ENCODE data around the gene SNRNP40.

The SNRNP40 gene

GRCh38 chr1:31261916-31262315 is 34.7 kb downstream of the SNRNP40 start:
- TF ChIP-seq POLR2A (IDR thresholded peaks at IDR 0.05; ENCODE audit: low read depth, low read length): no peak
- FAIRE-seq (no peak), DNase-seq (ENCODE audit: insufficient read length, low spot score) (no peak)

DNA sequence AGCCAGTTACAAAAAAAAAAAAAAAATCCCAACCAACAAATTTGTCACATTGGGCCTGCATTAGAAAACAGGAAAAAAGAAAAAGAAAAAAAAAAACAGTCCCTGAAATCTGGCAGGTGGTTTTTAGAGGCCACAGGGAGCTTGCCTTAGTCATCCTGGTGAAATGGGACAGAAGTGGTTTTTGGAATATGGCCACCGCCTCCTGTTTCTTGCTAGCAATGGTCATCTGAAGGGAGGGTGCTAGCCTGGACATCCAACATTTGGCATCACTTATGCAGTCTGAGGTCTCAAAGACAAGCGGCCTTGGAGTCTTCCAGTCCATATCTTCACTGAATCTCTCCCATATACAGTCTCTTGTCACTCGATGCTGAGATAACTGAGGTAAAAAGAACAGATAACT is 36.8 kb downstream of the SNRNP40 start:
- no peak for TF ChIP-seq POLR2A (IDR thresholded peaks at IDR 0.05; ENCODE audit: low read depth, low read length)
- DNase-seq (ENCODE audit: insufficient read length, low spot score) (no peak), FAIRE-seq (no peak)

DNA sequence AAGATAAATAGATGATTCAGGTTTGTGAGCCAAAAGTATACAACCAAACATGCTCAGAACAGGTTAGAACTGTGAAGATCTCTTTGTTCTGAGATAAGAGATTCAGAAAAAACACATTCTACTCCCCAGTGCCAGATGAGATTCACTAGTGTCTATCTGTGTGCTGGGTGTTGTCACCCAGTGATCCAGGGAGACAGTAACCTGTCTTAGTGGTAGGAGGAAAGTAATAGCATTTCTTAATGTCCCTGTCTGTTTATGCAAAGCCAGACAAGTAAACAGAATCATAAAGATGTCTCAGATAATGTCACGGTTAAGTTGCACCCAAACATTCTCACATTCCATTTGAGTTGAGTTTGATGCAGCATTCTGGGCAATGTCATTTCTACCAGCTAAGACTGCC is 38.0 kb downstream of the SNRNP40 start:
- no peak for FAIRE-seq
- no peak for DNase-seq (ENCODE audit: insufficient read length, low spot score)
- no peak for TF ChIP-seq POLR2A (IDR thresholded peaks at IDR 0.05; ENCODE audit: low read depth, low read length)

DNA sequence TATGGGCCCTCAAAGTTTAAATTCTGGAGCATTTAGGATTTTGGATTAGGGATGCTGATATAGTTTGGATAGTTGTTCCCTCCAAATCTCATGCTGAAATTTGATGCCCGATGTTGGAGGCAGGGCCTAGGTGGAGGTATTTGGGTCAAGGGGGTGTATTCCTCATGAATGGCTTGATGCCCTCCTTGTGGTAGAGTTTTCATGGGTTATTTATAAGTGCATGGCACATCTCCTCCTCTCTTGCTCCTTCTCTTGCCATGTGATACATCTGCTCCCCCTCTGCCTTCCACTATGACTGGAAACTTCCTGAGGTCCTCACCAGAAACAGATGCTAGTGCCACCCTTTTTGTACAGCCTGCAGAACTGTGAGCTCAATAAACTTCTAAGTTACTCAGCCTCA is 39.4 kb downstream of the SNRNP40 start:
- no peak for TF ChIP-seq POLR2A (IDR thresholded peaks at IDR 0.05; ENCODE audit: low read depth, low read length)
- no peak for FAIRE-seq
- no peak for DNase-seq (ENCODE audit: insufficient read length, low spot score)

DNA sequence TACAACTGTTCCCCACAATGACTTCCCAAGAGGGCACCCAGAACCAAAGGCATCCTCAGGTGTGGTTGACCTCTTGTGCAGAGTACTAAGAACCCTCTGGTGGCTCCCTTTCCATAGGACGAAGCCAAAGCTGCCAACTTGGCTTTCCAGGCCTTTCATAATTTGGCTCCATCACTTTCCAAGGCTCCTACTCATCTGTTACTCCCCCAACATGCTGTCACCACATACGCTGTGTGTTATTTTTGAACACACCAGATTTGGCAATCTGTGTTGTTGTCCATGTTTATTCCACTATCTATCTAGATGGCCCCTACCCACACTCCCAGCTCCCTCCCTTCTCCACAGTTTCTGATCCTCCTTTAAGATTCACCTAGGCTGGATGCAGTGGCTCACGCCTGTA is 46.7 kb downstream of the SNRNP40 start:
- no peak for TF ChIP-seq POLR2A (IDR thresholded peaks at IDR 0.05; ENCODE audit: low read depth, low read length)
- DNase-seq (ENCODE audit: insufficient read length, low spot score): no peak
- FAIRE-seq: no peak

- DNase-seq (ENCODE audit: insufficient read length, low spot score) (no peak), FAIRE-seq (no peak)
- TF ChIP-seq POLR2A (IDR thresholded peaks at IDR 0.05; ENCODE audit: low read depth, low read length): no peak
These were observed 48.3 kb downstream of the SNRNP40 start for GRCh38 chr1:31248276-31248675.

- no peak for TF ChIP-seq POLR2A (IDR thresholded peaks at IDR 0.05; ENCODE audit: low read depth, low read length)
- no peak for FAIRE-seq
- DNase-seq (ENCODE audit: insufficient read length, low spot score): no peak
These were observed 52.3 kb downstream of the SNRNP40 start for GRCh38 chr1:31244326-31244725.

DNA sequence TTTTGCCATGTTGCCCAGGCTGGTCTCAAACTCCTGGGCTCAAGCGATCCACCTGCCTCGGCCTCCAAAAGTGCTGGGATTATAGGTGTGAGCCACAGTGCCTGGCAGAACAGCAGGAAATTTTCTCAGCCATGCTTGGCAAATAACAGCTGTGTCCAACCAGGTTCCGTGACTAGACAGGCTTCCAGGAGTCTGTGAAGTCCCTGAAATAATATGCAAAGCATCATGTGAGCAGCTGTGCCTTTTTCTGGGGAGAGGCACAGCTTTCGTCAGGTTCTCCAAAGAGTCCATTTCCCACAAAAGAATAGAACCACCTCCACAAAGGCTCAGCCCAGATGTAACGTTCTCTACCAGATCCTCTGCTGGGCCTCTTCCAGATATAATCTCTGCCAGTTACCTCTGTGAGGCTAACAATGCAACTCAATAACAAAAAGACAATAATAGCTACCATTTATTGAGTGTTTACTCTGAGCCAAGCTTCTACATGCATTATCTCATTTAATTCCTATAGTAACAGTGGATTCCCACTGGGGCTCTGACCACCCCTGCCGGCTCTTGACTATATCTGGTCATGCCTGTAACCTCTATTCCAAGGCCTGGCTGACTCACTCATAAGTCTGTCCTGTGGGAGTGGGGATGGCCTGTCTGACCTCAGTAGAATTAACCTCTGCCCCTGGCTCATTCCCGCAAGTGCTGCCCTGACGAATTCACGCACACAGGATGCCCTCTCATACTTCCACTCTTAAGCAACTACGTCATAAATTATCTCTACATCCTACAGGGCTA is 52.9 kb downstream of the SNRNP40 start:
- DNase-seq (ENCODE audit: insufficient read length, low spot score): peak; percentile 64
- FAIRE-seq: no peak
- TF ChIP-seq POLR2A (IDR thresholded peaks at IDR 0.05; ENCODE audit: low read depth, low read length): no peak

DNA sequence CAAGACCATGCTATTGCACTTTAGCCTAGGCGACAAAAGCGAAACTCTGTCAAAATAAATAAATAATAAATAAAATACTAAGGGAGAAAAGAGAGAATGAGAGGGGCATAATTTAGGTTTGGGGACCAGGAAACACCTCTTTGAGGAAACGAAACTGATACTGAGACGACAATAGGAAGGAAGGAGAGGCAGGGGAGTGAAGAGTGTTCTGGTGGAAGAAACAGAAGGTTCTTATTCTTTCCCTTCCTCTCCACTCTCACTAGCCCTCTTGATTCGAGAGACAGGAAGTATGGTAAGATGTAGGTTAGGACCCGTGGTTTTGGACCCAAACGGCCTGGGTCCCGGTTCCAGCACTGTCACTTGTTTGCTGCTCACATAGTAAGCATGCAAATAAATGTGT is 55.3 kb downstream of the SNRNP40 start:
- FAIRE-seq (no peak), DNase-seq (ENCODE audit: insufficient read length, low spot score) (no peak)
- TF ChIP-seq POLR2A (IDR thresholded peaks at IDR 0.05; ENCODE audit: low read depth, low read length): no peak

DNA sequence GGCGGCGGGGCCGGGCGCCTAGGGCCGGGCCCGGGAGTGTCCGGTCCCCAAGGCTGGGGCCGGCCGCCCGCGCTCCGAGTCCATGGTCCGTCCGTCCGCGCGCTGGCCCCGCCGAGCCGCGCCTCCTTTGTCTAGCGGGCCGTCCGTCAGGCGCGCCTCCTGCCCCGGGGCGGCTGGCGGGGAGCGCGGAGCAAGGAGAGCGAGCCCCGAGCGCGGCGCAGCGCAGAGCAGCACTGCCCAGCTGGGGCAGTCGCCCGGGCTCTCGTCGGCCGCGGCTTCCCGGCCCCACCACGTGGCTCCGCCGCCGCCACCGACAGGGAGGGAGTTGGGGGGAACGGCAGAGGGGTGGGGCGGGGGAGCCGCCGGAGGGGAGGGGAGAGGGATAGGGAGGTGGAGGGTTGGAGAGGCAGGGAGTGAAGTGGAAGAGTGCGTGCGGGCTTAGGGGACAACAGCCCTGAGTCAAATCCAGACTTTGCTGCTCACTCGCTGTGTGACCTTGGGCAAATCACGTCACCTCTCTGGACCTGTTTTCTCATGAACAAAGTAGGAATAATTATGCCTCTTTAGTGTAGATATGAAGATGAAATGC is 56.8 kb downstream of the SNRNP40 start, which contains the start of gene NKAIN1:
Gene NKAIN1, minus strand, starts transcription at position 235 of the 589 bp plus-strand sequence. CDS start 340 bp downstream, outside the sequence.
- FAIRE-seq (no peak), DNase-seq (ENCODE audit: insufficient read length, low spot score) (no peak)
- TF ChIP-seq POLR2A (IDR thresholded peaks at IDR 0.05; ENCODE audit: low read depth, low read length): no peak

DNA sequence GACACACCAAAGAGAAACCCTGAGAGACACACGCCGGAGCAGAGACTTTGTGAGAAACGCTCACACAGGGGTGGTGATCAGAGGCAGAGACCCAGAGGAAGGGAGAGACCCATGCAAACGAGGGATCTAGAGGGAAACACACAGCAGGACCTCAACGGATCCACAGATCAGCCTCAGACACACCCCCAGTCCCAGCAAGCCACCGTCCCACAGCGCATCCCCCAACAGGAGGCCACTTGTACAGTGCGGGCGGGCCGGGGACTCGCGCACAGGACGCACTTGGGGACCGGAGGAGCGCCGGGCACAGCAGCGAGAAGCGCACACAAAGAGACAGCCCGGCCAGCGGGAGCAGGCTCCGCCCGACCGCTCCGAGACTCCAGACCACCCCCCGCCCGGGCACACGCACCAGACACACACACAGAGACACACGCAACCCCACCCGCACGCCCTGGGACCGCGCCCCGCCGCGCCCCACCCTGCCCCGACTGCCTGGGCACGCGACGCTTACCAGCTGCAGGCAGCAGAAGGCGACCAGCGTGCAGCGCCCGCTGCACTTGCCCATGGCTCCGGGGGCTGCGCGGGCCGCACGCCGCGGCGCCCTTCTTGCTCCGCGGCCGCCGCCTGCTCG is 57.5 kb downstream of the SNRNP40 start:
- FAIRE-seq: no peak
- no peak for TF ChIP-seq POLR2A (IDR thresholded peaks at IDR 0.05; ENCODE audit: low read depth, low read length)
- no peak for DNase-seq (ENCODE audit: insufficient read length, low spot score)

DNA sequence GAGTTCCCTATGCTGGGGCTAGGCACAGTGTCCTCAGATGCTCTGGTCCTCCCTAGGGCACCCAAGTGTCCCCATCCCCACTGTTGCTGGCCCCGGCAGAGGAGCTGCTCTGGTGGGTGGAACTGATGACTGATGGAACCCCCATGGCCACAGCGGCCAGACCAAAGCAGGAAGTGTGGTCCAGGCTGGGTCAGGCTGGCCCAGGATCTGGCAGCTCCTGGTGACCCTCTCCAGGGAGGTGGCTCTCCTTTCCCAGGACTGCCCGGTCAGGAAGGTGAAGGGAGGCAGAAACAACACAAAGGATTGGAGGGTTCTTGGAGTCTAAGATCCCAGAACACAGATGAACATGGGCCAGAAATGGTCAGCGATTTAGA is 58.0 kb downstream of the SNRNP40 start:
- no peak for DNase-seq (ENCODE audit: insufficient read length, low spot score)
- TF ChIP-seq POLR2A (IDR thresholded peaks at IDR 0.05; ENCODE audit: low read depth, low read length): no peak
- no peak for FAIRE-seq

- no peak for DNase-seq (ENCODE audit: insufficient read length, low spot score)
- TF ChIP-seq POLR2A (IDR thresholded peaks at IDR 0.05; ENCODE audit: low read depth, low read length): no peak
- no peak for FAIRE-seq
These were observed 61.7 kb downstream of the SNRNP40 start for GRCh38 chr1:31234870-31235269.

- FAIRE-seq: no peak
- DNase-seq (ENCODE audit: insufficient read length, low spot score): no peak
- no peak for TF ChIP-seq POLR2A (IDR thresholded peaks at IDR 0.05; ENCODE audit: low read depth, low read length)
These were observed 62.4 kb downstream of the SNRNP40 start for GRCh38 chr1:31234123-31234708.

Data from H54 (cell line).